SH-SY5Y (cell line): ENCODE results near the gene TTPAL.

ENCODE experiments used
- GATA2 ChIP-seq: IDR thresholded peaks from 2 replicates; pipeline ENCODE4 v1.6.1; 2011; ENCODE audit warnings: mild to moderate bottlenecking, low read depth, low read length
- GATA3 ChIP-seq: IDR thresholded peaks from 2 replicates; pipeline ENCODE4 v1.6.1; 2011; ENCODE audit warnings: low read depth, mild to moderate bottlenecking, low read length, moderate library complexity

GRCh38 chr20:44532259-44532980, 56.7 kb downstream of the TTPAL start:
- TF ChIP-seq GATA3 (no peak), GATA2 (no peak)
